Breast epithelium (tissue), 4 donors: ENCODE measurements around the gene KLHDC7B. TPM values are rescaled to one million over a fixed set of nuclear protein-coding genes. Genes with fewer than 3 reads are reported as not detected.

Experiments used
- DNase-seq, 2 donors: peaks; one replicate each; pipeline ENCODE4 v3.0.0-alpha.2; 2019; ENCODE audit warnings: low spot score in 2 of 2
- H3K27ac ChIP-seq, 2 donors: fragments of 200-600 bp; sonication (generic) in 1 of 2; one replicate each; pipeline ENCODE4 v1.5.1; 2016 to 2019; ENCODE audit warnings: mild to moderate bottlenecking in 1 of 2
- H3K27me3 ChIP-seq, 2 donors: fragments of 200-600 bp; sonication (generic) in 1 of 2; one replicate each; pipeline versions ENCODE4 v1.5.1 to v1.6.0; 2017 to 2019; ENCODE audit warnings: control low read depth in 1 of 2, mild to moderate bottlenecking in 1 of 2
- H3K36me3 ChIP-seq: fragments of 200-600 bp; one replicate; pipeline ENCODE4 v1.5.1; 2019
- H3K4me1 ChIP-seq, 2 donors: fragments of 200-600 bp; sonication (generic); one replicate each; pipeline ENCODE4 v1.5.1; 2016 to 2019; ENCODE audit warnings: control low read depth in 1 of 2
- H3K4me3 ChIP-seq, 3 donors: fragments of 200-600 bp; sonication (generic); 1 replicate in 2 of 3; 2 replicates in 1 of 3; pipeline ENCODE4 v1.5.1; 2016 to 2019; ENCODE audit warnings: mild to moderate bottlenecking in 3 of 3, moderate library complexity in 2 of 3
- H3K9me3 ChIP-seq, 2 donors: fragments of 200-600 bp; sonication (generic) in 1 of 2; one replicate each; pipeline ENCODE4 v1.5.1; 2016 to 2019; ENCODE audit warnings: control low read depth in 1 of 2
- CTCF ChIP-seq, 3 donors: fragments of 450-650 bp; IDR thresholded peaks; one replicate each; pipeline ENCODE4 v1.5.1; 2016 to 2017; ENCODE audit warnings: antibody characterized with exemption in 3 of 3, mild to moderate bottlenecking in 3 of 3, moderate library complexity in 3 of 3
- POLR2A ChIP-seq: fragments of 450-650 bp; IDR thresholded peaks from one replicate; pipeline ENCODE4 v1.6.1; 2016; ENCODE audit warnings: antibody characterized with exemption, mild to moderate bottlenecking, moderate library complexity
- POLR2AphosphoS5 ChIP-seq, 3 donors: sonication (generic); formaldehyde crosslinking; IDR thresholded peaks; one replicate each; pipeline ENCODE4 v1.6.1; 2017; ENCODE audit warnings: antibody characterized with exemption in 3 of 3
- intact Hi-C: fragments of 100-400 bp; cut with DNase I; formaldehyde crosslinking; loops from one replicate; pipeline ENCODE4 v1.15.1; 2023; ENCODE audit warnings: low total_unique reads
- total RNA-seq, 3 donors: library from RNA; depleted of rRNA; stranded (reverse); fragments of >200 nt; gene quantifications; one replicate each; pipeline ENCODE4 v1.1.0, GENCODE V29; 2016

KLHDC7B gene
- total RNA-seq, 3 donors from 2014 or later, result 0.16 to 0.33 (median 0.29) TPM

- H3K27me3 ChIP-seq, result no peaks in the 10 kb centered on the region
- H3K36me3 ChIP-seq, result peaks cover 13% of the 10 kb centered on the region
- peaks cover 10 to 12% of the 10 kb centered on the region in 2 donors for H3K4me1 ChIP-seq
- peak overlapping the region; percentile 52 to 91 (median 81) for H3K4me3 ChIP-seq
- no peak for DNase-seq
- no peaks in the 10 kb centered on the region for H3K9me3 ChIP-seq
- intact Hi-C loops, result loop anchor here (1.0 kb wide), 1 partner anchor 80 kb away; no protein-coding TSS in a partner anchor
- TF ChIP-seq POLR2A, result no peak
- TF ChIP-seq CTCF (IDR thresholded peaks at IDR 0.05), result no peak
- no peak for TF ChIP-seq POLR2AphosphoS5 (IDR thresholded peaks at IDR 0.05)
- H3K27ac ChIP-seq, result no peak overlapping the region
Measured at GRCh38 chr22:50523806-50524675, 21.7 kb upstream of the KLHDC7B start.

- Histone ChIP-seq H3K4me3 (peak overlapping the region; percentile 52 to 91 (median 81)), H3K4me1 (peaks cover 10 to 12% of the 10 kb centered on the region in 2 donors), H3K36me3 (peaks cover 13% of the 10 kb centered on the region), H3K27me3 (no peaks in the 10 kb centered on the region), H3K9me3 (no peaks in the 10 kb centered on the region), H3K27ac (peak overlapping the region; percentile 88 to 92)
- no peak for DNase-seq
- no peak for TF ChIP-seq POLR2A
- intact Hi-C loops, result loop anchor here (5.0 kb wide), 1 partner anchor 58 kb away; the partner anchor contains the start of gene CHKB
Measured at GRCh38 chr22:50524676-50525103, 21.0 kb upstream of the KLHDC7B start.

- H3K27me3 ChIP-seq, result no peaks in the 10 kb centered on the region
- peak within 1 kb of the TSS; percentile 88 to 92 for H3K27ac ChIP-seq
- H3K9me3 ChIP-seq, result no peaks in the 10 kb centered on the region
- peak within 1 kb of the TSS; percentile 52 to 91 (median 81) for H3K4me3 ChIP-seq
- intact Hi-C loops, result loop anchor here (5.0 kb wide), 1 partner anchor 57 kb away; the partner anchor contains the start of gene CHKB
- TF ChIP-seq CTCF (IDR thresholded peaks at IDR 0.05) (peak in 2 of 3 donors; percentile 26 to 41), POLR2AphosphoS5 (IDR thresholded peaks at IDR 0.05) (peak; percentile 62 to 79 (median 73)), POLR2A (peak; percentile 47)
- H3K36me3 ChIP-seq, result peaks cover 13% of the 10 kb centered on the region
- peak; percentile 94 to 96 for DNase-seq
- peaks cover 10 to 12% of the 10 kb centered on the region in 2 donors for H3K4me1 ChIP-seq
Measured at GRCh38 chr22:50525104-50525857, 20.4 kb upstream of the KLHDC7B start, which contains the start of gene SCO2. TSS of gene SCO2 (minus strand) at chr22:50525598. CDS start at chr22:50524411, 1,187 bp downstream.

- H3K27ac ChIP-seq, result peak overlapping the region; percentile 88 to 92
- TF ChIP-seq POLR2A, result no peak
- no peak for TF ChIP-seq POLR2AphosphoS5 (IDR thresholded peaks at IDR 0.05)
- TF ChIP-seq CTCF (IDR thresholded peaks at IDR 0.05), result no peak
- H3K9me3 ChIP-seq, result no peaks in the 10 kb centered on the region
- intact Hi-C loops, result loop anchor here (5.0 kb wide), 1 partner anchor 57 kb away; the partner anchor contains the start of gene CHKB
- H3K27me3 ChIP-seq, result no peaks in the 10 kb centered on the region
- peaks cover 10 to 12% of the 10 kb centered on the region in 2 donors for H3K4me1 ChIP-seq
- peaks cover 13% of the 10 kb centered on the region for H3K36me3 ChIP-seq
- DNase-seq, result no peak
- peak overlapping the region; percentile 52 to 91 (median 81) for H3K4me3 ChIP-seq
Measured at GRCh38 chr22:50525858-50526107, 19.9 kb upstream of the KLHDC7B start.

- TF ChIP-seq POLR2A, result no peak
- TF ChIP-seq CTCF (IDR thresholded peaks at IDR 0.05), result peak in 2 of 3 donors; percentile 13 to 46
- TF ChIP-seq POLR2AphosphoS5 (IDR thresholded peaks at IDR 0.05), result peak in 1 of 3 donors; percentile 7
- intact Hi-C loops, result loop anchor here (5.0 kb wide), 1 partner anchor 56 kb away; the partner anchor contains the start of gene CHKB
- Histone ChIP-seq H3K27ac (peak overlapping the region; percentile 88 to 92), H3K4me1 (peaks cover 10 to 12% of the 10 kb centered on the region in 2 donors), H3K9me3 (no peaks in the 10 kb centered on the region), H3K36me3 (peaks cover 13% of the 10 kb centered on the region), H3K27me3 (no peaks in the 10 kb centered on the region), H3K4me3 (peak overlapping the region; percentile 52 to 91 (median 81))
- DNase-seq, result peak; percentile 64 to 81
Measured at GRCh38 chr22:50526108-50526833, 19.4 kb upstream of the KLHDC7B start.
